Fibroblast of mammary gland (primary cell): ENCODE measurements around the gene RPL14.

Experiments used
- DNase-seq: peaks from one replicate; pipeline ENCODE4 v3.0.0-alpha.2; 2010; ENCODE audit warnings: low read depth
- H3K4me3 ChIP-seq: 2 replicates; pipeline ENCODE4 v1.5.1; 2011; ENCODE audit warnings: low read depth, mild to moderate bottlenecking, low read length, moderate library complexity; ENCODE audit not compliant: control insufficient read depth
- CTCF ChIP-seq: conservative IDR thresholded peaks from 2 replicates; pipeline ENCODE4 v1.5.1; 2011; ENCODE audit warnings: low read depth, low read length, inconsistent platforms; ENCODE audit not compliant: control insufficient read depth, insufficient read depth

RPL14 gene

GRCh38 chr3:40516201-40516600 lies 59.1 kb downstream of the RPL14 start:
- TF ChIP-seq CTCF: no peak
- no peak overlapping the region for H3K4me3 ChIP-seq
- no peak for DNase-seq

GRCh38 chr3:40518067-40518466 lies 60.9 kb downstream of the RPL14 start:
- no peak for TF ChIP-seq CTCF
- H3K4me3 ChIP-seq: no peak overlapping the region
- no peak for DNase-seq
